ENCODE data around the gene UPF3A.

GRCh38 chr13:114241918-114242317 lies 39.5 kb upstream of the UPF3A start:
- TF ChIP-seq CTCF (IDR thresholded peaks at IDR 0.05; ENCODE audit: low read depth, low read length) = no peak
- no peak for TF ChIP-seq EZH2phosphoT487 (IDR thresholded peaks at IDR 0.05; ENCODE audit: low read depth)
